GM18508 (cell line): ENCODE measurements around the gene SCUBE2.

Source experiments
- ATAC-seq: cut with Tn5 transposase; IDR thresholded peaks from one replicate; pipeline ENCODE4 v1.9.1; 2021; ENCODE audit warnings: moderate number of reproducible peaks; ENCODE audit not compliant: insufficient read depth, unreplicated experiment

The SCUBE2 gene

DNA sequence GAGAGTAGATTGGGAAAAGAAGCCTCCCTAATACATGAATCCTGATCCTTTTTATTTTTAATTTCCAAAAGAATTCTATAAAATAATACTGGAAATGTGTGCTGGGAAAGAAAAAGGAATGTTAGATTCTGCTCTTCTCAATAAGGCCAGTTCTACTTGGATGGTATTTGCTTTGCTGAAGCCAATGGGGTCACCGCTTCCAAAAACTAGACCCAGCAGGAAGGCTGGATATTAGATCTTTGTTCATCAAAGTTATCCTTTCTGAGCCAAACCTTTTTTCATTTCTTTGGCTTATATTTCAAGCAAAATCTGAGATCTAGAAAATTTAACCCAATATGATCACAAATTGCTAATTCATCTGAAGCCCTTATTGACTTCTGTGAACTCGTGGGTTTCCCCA is 41.4 kb downstream of the SCUBE2 start:
- no peak for ATAC-seq

DNA sequence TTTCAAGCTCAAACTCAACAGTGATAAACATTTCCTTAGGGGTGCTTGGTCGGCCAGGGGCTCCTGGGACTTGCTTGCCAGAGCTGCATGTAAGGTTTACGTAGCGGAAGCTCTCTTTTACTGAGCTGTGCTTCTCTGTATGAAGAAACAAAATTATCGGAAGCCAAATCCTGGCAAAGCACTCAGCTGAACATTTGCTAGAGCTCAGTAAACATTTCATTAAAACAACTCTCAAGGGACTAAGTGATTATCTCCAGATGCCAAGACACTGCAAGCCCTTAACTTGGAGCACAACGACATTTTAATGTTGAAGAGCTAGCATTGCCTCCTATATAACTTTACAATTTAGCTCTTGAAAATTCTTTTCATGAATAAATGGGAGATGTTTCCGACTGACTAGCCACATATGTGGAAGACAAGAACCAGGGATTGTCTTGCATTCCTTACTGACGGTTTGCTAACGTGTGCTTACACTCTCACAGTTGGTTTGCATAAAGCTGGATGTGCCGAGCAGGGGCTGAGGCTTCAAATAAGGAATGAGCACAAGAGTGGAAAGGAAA is 43.4 kb downstream of the SCUBE2 start:
- no peak for ATAC-seq

DNA sequence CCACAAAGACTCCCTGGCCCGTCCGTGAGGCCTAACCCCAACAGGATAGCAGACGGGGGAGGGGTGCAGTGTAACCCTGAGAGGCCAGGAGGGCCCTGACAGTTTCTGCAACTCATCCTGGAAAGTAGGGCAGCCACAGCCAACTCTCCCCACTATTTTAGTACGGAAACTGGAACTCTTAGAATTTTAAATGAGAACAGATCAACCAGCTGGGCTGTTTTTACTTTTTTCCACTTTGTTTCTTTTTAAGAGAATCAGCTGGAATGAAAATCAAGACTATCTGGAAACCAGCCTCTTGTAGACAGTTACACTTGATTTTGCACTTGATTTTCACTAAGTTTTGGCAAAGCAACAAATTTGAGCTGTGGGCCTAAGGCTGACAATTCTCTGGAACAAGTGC is 44.9 kb downstream of the SCUBE2 start:
- no peak for ATAC-seq

DNA sequence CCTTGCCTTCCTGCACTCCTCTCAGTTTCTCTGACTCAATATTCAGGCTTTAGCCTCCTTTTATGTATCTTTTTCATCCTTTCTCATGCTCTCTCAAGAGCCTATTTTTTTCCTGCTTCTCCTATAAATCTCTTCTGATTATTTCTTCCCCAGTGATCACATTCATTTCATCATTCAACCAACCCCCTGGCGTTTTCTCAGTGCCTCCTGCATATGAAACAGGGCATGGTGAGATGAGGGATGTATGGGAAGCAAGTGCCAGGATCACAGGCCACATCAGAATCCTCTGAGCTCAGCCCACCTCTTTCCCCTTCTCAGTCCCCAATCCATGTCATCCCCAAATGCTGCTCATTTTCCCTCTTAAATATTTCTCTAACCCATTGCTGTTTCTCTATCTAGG is 48.9 kb downstream of the SCUBE2 start:
- ATAC-seq, result no peak

DNA sequence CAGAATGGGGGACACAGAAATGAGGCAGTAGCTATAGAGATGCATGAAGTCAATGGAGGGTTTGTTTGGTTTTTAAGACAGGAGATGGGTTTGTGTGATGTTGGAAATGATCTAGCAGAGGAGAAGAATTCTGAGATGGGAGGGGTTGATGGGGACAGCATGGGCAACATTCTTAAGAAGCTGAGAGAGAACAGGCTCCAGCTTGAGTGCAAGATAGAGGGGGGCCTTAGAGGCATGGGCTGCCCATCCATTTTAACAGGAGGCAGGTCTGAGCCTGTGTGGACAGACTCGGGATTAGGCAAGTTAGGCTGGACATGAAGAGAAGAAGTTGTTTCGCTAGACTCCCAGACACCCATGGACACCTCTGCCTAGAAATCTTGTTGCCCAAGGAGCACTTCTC is 49.7 kb downstream of the SCUBE2 start:
- ATAC-seq, result no peak

DNA sequence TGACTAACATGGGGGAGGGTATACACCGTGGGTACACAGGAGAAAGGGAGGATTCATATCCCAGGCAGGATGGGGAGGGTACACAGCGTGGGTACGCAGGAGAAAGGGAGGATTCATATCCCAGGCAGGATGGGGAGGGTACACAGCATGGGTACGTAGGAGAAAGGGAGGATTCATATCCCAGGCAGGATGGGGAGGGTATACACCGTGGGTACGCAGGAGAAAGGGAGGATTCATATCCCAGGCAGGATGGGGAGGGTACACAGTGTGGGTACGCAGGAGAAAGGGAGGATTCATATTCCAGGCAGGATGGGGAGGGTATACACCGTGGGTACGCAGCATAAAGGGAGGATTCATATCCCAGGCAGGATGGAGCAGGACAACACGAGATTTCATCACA is 51.0 kb downstream of the SCUBE2 start:
- no peak for ATAC-seq

DNA sequence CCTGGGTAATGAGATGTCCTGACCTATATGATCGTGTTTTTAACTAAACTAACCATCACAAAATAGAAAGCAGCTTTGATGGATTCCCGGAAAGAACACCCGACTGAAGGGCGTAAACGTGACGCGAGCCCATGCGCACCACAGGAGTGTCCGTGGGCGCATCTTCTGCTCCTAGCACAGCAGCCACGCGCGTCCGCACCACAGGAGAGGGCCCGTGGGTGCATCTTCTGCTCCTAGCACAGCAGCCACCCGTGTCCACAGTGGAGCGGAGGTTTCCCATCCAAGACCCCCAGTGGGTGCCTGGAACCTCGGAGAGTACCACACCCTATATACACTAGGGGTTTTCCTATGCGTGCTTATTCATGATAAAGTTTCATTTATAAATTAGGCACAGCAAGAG is 51.5 kb downstream of the SCUBE2 start:
- ATAC-seq, result no peak

DNA sequence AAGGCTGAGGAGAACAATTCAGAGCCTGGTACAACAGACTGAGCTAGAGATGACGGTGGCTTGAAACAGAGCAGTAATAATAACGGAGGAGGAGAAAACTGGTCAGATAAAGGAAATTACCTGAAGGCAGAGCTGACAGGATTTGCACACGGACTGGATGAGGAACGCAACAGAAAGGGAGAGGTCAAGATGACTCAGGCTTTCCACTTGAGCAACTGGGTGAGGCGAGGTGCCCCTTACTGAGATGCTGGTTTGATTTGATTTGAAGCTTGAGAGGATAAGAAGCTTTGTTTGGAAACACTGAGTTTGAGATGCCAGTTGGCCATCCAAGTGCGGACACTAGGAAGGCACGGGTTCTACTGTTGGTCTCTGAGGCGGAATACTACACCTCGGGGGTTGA is 52.2 kb downstream of the SCUBE2 start:
- ATAC-seq, result no peak

DNA sequence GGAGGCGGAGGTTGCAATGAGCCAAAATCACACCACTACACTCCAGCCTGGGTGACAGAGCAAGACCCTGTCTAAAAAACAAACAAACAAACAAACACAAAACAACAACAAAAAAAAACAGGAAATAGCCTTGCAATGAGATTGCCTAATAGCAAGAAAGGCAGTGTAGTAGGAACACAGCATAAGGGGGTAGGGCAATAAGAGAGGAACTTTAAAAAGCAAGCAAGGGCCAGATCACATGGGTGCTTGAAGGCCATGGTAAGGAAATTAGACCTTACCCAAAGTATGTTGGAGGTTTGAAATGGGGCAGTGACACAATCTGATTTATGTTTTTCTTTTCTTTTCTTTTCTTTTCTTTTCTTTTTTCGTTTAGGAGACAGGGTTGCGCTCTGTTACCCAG is 52.9 kb downstream of the SCUBE2 start:
- ATAC-seq, result no peak

DNA sequence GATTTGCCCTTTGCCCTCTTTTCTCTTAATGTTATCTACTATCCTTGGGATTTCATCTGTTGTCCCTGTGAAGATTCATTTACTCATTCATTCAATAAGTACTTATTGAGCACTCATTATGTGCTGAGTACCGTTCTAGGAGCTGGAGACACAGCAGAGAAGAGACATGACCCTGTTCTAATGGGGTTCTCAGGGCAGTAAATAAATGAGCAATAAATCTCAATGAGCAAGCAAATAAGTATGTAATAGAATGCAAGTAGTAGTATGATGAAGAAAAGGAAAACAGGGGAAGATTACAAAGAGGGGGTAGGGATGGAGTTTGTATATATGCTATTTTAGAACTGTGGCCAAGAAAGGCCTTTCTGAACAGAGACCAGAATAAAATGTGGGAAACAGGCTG is 53.4 kb downstream of the SCUBE2 start:
- ATAC-seq, result no peak

DNA sequence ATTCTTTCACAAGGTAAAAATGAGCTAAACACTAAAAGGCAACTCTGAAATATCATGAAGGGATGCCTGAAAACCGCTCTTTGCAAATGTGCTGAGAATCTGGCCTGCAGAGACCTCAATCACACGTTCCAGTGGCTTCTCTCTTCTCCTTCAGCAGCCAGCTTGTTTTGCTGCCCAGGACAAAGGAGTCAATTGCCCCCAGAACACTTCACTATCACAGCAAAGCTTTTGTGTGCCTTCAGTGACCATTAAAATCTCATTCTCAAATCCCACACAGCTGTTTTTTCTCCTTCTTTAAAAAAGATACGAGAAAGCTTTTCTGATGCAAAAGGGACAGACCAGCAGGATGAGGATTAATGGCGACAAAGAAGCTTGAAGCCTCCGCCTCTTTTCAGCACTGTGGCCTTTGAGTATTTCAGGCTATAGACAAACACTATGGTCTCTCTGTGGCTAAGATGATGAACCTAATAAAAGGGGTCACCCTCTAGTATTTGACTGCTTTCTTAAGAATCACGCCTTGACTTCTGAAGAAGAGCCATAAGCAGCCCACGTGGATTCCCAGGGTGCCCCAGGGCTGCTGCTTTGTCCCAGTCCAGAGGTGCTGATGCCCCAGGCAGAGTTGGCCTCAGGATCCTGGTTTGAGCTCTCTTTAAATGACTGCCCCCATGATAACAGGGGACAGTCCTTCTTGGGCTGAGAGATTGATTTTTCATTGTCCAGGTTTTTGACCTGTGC is 54.2 kb downstream of the SCUBE2 start:
- ATAC-seq, result no peak

DNA sequence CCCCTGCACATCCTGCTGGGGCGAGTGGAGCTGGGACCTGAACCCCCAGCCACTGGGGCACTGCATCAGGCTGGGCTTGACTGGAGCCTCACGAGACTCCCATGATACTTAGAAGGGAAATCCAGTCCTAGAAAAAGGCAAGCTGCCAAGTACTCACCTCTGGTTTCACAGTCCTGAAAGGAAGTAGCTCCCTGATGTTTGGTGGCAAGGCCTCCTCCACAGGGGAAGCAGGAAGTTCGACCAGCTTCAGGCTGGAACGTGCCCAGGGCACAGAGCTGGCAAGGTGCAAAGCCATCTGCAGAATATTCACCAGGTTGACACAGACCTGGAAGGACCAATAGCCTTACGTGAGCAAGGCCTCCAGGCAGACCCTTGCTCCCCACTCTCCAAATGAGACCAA is 60.8 kb downstream of the SCUBE2 start:
- ATAC-seq, result no peak

DNA sequence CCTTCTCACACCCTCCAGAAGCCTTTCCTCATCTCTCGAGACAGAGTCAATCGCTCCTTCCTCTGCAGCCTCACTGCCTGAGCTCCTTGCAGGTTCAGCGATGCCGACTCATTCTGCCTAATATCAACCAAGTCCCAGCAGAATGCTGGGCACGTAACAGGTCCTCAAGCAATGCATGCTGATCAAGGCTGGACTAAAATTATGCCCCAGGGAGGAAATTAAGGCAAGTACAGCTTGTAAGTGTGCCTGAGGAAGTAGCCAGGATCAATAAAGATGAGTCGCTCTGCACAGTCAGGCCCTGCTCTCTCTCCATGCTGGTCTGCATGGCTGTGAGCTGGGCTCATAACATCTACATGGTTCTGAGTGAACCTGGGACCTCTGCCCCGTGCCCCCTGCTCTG is 62.0 kb downstream of the SCUBE2 start:
- ATAC-seq, result no peak

DNA sequence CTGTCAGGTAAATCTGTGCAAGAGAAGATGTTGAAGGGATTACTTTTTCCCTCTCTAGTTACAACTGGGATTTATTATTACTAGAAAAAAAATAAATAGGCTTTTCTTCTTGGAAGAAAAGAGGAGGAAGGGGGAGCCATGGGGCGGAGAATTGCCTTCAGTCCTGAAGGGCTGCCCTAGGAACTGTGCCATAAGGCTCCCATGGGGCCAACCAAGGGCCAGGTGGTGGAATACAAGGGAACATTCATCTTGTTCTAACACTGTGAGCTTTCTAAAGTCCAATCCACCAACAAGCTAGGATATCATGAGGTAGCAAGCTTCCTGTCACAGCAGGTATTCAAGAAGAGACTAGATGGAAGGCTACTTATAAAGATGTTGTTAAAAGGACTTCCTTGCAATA is 62.8 kb downstream of the SCUBE2 start:
- no peak for ATAC-seq

DNA sequence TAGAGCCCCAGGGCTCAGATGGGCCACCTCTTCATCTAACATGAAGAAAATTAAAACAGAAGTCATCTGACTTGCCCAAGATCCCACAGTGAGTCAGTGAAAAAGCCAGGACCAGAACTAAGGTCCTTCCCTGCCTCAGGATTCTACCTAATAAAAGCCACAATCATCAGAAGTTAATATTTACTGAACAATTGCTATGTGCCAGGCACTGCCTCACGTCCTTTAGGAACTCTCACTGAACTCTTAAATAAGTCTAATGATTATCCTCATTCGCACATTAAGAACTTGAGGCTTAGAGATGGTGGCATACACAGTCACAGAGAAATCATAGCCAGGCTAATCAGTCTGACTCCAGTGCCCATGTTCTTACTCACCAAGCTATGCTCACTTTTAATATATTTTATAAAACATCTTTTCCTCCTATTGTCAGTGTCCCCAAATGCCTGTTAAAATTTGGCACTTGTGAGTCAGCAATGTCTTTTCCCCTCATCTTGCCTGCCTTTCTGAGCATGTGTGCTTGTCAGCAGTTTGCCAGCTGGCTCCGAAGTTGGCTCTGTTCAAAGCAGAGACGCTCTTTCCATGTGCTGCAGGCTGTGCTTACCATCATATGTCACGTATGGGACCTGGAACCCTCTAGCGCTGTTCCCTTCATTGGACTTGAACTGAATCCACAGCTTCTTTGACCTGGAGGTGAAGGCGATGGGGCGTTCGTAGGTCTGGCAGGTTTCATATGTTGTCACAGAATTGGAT is 66.1 kb downstream of the SCUBE2 start:
- no peak for ATAC-seq

DNA sequence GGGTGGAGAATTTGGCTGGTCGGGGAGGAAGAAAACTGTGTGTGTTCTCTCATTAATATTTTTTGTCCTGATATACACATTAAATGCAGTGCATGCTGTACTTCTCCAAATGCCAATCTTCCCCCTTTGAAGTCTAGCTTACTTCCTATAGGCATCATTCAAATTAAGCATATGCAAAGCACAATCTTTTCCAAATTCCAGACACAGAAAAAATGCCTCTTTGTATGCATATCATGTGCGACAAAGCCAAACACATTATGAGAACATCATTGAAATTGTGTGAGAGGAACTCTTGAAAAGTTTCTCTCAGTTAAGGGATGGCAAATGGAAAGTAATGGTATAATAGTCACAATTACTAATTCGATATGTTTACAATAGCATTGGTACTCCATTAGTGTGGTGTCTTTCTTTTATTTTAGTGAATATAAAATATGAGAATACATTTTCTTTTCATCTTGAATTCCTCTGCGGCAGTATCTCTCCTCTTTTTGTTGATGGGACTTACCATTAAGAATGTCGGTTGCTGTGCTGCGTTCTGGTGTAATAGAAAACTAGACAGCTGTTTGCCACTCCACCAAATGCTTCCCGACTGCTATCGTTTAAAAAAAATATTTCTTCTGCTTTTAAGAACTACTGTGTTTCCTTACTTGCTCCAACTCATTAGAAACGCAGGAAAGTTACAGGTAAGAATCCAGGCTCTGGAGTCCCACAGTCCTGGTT is 68.3 kb downstream of the SCUBE2 start:
- ATAC-seq, result no peak

DNA sequence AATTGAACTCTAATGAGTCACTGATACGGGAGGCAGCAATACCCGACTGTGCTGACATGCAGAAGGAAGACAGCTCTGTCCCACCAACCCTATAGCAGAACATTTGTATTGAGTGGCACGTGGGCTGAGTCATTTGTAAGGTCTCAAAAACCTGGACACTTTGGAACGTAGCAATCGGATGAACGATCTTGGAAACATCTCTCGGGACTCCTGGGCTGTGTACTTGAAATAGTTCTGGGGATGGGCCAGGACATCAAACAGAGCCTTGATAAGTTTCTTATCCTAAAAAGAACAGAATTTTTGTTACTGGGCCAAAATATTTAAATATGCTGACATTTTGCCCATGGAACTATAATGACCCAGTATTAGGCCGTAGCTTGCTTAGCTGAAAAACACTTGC is 70.5 kb downstream of the SCUBE2 start:
- ATAC-seq, result no peak

DNA sequence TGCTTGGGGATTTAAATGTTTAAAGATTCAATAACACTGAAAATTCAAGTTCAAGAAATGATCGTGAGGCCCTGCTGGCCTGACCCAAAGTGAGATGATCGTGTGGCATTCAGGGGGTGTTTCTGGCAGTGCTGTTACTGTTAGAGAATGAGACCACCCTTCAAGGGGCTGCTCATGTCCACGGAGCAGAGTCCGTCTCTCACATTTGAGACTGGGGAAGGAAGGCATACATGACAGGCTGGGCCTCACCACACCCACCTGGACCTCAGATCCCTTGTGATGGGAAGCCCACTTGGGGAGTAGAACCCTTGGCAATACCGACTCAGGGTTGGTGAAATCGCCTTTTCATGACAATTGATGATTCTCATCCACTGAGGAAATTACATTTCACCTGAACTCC is 71.5 kb downstream of the SCUBE2 start:
- no peak for ATAC-seq

DNA sequence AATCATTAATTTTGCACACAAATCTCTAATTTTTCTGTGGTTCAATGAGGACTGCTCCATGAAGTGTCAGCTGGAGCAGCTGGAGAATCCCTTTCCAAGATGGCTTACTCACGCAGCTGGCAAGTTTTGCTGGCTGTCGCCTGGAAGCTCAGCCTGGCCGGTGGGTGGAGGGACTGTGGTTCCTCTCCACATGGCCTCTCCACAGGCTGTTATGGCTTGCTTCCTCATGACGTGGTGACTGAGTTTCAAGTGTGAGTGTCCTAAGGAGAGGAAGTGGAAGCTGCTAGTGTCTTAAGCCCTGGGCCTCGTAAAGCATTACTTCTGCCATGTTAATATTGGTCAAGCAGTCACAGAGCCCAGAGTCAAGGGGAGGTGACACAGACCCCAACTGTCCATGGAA is 73.6 kb downstream of the SCUBE2 start:
- no peak for ATAC-seq

DNA sequence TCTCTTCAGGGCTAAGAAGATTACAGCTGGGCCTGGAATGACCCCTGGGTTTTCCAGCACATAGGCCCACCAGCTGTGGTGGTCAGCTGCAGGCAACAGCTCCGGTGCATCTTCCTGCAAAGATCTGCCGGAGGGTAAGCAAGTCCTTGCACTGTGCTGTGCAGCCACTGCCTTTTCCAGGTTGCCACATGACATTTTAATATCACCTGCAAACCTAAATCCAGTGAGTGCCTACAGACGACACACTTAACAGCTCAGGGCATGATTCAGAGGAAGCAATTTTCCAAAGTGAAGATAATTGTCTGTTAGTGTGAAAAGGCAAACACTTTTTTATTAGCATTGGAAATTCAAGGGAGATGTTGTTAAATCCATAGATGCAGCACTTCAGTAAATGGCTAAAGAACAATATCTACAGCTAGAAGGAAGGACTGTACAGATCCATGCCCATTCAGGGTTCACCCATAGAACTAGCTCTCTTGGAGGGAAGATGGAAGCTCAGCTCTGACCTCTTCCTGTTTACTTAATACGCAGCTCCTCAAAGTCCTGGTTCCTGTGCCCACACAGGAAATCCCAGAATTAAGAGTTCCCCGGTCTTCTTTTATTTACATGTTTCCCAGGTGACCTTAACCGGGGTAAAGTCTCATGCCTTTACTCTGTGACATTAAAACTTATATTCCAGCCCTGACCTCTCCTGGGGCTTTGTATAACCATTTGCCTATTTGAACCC is 74.3 kb downstream of the SCUBE2 start:
- ATAC-seq, result no peak

DNA sequence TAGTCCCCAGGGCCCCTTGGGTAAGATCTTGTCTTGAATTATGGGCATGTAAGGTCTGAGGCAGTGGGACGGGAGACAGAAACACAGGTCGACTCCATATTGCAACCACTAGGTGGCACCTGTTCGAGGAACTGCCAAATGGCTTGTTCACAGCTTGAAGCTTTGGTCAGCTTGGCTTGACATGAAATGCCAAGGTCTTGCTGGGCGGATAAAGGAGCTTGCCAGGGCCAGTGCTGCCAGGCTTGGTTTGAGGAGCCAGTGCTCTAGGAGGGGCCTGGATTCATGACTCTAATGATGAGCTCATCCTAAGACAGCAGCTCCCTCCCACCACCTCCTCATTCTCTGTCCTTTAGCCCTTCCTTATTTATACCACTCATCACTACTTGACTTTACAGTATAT is 75.7 kb downstream of the SCUBE2 start:
- ATAC-seq, result no peak
